HG03097 (cell line): ENCODE results near the gene ADSS1.

Source experiments
- ATAC-seq: cut with Tn5 transposase; IDR thresholded peaks from one replicate; pipeline ENCODE4 v1.9.1; 2021; ENCODE audit not compliant: unreplicated experiment, low FRiP score

The ADSS1 gene

GRCh38 chr14:104723651-104724406 is at the start of gene ADSS1:
ADSS1 (plus strand) TSS chr14:104724229; CDS start chr14:104724271, 42 bp downstream.
- peak; percentile 43 for ATAC-seq

DNA sequence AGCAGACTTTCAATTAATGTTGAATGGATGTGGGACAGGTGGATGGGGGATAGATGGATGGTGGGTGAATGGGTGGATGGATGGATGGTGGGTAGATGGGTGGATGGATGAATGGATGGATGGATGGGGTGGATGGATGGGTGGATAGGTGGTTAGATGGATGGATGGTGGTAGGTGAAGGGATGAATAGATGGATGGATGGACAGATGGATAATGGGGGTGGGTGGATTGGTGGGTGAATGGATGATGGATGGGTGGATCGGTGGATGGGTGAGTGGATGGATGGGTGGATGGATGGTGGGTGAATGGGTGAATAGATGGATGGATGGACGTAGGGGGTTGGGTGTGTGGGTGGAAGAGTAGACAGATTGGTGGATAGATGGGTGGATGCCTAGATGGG is 48.6 kb upstream of the ADSS1 start:
- no peak for ATAC-seq

- ATAC-seq, result no peak
These were observed 47.8 kb upstream of the ADSS1 start for GRCh38 chr14:104676130-104676693.

GRCh38 chr14:104676694-104677511 is 47.1 kb upstream of the ADSS1 start:
- no peak for ATAC-seq

DNA sequence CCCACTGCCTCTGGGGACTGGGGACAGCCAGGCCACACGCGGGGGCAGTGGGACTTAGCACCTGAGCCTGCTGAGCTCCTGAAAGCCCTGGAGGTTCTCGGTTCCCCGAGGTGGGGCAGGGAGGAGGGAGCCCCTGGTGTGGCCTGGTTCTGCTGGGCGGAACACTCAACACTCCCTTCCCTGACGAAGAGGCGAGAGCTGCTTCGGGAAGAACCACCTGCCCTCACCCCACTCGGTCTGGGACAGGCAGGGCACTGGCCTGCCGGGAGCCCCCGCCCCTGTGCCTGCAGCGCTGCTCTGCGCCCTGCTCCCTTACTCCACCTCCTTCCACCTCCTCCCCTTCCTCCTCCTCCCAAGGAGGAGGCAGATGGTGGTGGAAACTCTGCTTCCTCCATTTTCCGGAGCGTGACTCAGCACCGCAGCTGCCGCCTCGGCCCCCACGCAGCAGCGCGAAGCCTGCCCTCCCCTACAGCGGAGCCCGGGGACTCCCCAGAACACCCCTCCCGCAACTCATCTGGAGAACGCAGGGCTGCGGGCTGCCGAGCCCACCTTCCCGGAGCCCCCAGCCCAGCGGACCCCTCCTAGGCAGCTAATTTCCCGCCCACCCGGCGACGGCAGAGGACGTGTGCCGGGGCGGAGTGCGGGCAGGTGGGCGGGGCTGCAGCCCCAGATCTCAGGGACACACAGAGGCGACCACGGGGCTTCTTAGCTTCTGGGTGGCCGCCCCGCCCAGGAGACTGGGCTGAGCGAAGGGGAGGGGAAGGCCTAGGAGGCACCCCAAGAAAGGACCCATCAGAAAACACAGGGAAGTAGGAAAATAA is 46.3 kb upstream of the ADSS1 start:
- peak; percentile 45 for ATAC-seq

DNA sequence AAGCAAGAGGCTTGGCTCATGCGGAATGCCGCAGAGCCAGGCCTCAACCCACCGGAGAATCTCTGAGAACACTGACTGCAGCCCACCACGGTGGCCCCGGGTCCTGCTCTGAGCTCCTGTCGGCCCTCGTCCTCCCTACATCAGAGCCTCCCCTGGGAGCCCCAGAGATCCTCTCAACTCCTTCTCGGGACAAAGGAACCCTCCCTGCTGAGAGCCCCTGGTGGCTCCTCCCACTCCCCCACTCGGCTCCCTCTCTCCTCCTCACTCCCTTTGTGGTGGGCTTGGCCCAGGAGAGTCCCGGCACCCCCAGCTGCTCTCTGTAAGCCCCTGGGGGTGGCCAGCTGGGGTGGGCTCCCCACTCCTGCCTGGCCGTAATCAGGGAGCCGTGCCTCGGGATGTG is 45.7 kb upstream of the ADSS1 start:
- ATAC-seq, result no peak

DNA sequence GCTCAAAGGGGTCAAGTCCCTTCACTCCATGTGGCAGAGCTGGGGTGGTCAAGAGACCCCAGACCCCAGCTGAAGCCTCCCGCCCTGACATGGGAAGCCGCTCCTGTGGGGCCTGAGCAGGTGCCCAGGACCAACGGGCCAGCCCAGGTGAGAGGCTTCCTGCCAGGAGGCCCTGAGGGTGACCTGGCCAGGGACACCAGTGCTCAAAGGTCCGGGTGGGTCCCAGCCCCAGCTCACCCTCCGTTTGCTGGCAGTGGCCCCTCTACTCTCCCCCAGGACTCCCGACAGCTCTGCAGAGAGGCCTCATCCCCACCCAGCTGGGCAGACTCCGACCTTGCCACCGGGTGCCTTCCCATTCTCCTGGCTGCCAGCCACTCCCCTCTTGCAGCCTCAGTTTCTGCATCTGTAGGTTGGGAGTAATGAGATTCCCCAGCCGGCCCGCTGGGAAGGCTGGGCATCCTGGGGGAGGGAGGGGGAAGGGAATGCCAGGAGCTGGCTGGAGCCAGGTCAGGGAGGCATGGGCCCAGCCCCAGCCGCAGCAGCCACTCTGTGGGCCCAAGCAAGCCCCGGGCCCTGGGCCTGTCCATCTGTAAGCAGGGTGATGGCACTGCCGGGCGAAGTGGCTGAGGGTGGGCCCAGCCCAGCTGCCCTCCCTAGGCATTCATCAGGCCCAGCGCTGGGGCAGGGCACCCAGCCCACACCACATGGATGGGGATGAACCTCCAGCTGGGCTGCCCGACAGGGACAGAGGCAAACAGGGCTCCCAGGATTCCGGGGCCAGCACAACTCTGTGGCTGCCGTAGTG is 44.9 kb upstream of the ADSS1 start:
- ATAC-seq, result no peak

DNA sequence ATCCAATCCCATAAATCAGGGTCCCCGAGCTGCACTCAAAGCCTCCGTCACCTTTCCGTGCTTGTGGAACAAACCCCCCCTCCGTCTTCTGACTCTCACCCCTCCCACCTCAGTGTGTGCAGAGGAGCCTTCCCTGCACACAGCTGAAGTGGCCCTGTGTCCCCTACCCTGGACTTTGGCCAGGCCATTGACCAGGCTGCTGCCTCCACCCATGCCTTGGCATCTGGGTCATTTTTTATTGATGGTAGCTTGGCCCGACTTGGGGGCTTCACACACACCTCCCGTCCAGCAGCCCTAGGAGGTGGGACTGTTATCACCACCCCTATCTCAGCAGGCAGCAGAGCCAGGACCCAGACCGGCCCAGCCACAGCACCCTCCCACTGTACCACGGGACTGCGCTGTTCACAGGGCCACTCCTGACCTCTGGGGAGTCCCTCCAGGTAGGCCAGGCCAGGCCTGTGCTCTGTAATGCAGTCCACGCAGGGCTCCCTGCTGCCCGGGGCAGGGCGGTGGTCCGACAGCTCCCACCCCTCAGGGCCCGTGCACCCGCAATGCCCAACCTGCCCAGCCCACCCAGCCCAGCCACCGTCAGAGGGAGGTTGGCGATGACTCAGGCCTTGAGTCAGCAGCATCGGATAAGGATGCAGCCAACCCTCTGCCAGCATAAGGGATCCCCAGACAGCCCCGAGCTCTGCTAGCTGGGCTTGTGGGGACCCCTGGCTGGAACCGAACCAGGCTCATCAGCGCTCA is 43.8 kb upstream of the ADSS1 start:
- ATAC-seq, result no peak

- no peak for ATAC-seq
These were observed 43.0 kb upstream of the ADSS1 start for GRCh38 chr14:104680806-104681688.

GRCh38 chr14:104681689-104682074 is 42.3 kb upstream of the ADSS1 start:
- ATAC-seq, result no peak

DNA sequence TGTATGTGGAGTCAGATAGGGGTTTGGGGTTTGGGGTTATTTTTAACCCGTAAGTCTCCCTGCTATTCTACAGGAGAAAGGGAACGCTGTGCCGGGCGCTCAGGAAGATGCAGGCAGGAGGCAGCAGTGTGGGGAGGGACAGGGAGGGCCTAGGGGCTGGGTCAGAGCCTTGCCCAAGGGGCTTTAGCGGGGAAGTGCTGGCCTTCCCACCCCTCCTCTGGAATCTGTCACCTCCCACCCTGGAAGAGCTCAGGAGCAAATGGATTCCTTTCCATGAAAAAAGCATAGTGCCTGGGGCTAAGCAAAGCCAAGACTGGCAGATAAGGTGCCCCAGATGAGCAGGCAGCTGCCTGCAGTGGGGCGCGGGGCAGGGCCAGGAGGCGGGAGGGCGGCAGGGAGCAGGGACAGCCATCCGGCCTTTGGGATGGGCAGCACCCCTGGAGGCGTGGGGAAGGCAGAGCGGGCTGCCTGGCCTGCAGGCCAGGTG is 41.9 kb upstream of the ADSS1 start:
- ATAC-seq, result no peak

DNA sequence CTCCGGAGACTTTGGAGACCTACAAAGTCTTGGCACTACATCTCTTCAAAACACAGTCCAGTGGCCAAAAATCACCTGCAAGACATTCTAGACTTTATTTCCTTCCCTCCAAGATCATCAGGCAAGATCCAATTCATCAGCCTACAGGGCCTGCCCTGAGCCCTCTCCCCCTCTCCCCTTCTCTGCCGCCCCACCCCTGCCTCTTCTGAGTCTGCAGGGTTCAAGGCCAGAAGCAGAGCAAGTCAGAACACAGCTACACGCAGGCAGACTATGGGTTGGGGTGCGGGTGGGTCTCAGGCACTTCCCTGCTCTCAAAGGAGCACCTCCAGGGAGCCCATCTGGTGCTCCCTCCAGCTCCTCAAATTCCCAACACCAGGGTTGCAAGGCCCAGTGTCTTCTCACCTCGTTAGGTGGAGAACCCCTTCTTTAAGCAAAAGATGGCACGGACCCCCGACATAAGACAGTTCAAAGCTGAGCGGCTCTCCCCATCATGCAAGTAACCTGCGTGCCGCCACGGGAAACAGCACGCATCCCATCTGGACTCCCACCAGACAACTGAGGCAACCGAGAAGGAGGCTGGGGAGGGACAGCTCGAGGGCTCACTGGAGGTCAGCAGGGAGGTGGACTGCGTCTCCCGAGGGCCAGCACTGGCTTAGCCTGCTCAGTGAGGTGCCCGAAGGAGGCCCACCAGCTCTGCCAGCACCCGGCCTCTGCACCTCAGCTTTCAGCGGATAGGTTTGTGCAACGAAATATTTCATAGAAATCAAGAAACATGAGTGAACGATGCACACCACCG is 40.2 kb upstream of the ADSS1 start:
- ATAC-seq, result no peak

GRCh38 chr14:104684449-104684821 is 39.6 kb upstream of the ADSS1 start:
- ATAC-seq, result no peak

DNA sequence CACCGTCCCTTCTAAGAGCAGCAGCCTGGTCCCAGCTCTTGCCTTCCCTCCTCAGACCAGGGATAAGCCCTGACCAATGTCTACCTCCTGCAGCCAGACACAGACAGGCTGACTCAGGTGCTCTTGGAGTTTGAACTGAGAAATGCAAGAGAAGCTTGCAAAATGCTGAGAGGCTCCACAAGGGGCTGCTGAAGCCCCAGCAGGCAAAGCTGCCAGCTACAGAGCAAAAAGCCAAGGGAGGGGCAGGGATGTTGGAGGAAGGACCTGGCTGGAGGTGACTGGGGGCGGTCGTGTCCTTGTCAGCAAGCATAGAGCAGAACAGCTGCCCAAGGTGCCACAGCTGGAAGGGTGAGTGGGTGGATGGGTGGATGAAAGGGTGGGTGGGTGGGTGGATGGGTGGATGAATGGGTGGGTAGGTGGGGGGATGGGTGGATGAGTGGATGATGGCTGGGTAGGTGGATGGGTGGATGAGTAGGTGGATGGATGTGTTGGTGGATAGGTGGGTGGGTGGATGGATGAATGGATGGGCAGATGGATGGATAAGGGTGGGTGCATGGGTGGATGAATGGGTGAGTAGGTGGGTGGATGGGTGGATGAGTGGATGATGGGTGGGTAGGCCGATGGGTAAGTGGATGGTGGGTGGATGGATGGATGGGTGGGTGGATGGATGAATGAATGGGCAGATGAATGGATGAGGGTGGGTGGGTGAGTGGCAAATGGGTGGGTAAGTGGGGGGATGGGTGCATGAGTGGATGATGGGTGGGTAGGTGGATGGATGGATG is 38.6 kb upstream of the ADSS1 start:
- no peak for ATAC-seq

GRCh38 chr14:104685998-104686610 is 37.9 kb upstream of the ADSS1 start:
- no peak for ATAC-seq
